Keratinocyte (primary cell): ENCODE data around the gene CD1B. TPM values are rescaled to one million over a fixed set of nuclear protein-coding genes. Genes with fewer than 3 reads are reported as not detected.

Experiments used
- DNase-seq: peaks from one replicate; pipeline ENCODE4 v3.0.0-alpha.2; 2011; ENCODE audit warnings: low read depth, missing footprints, low spot score
- FAIRE-seq: peaks from 2 replicates; lab custom pipeline; 2011; peaks lifted over from hg19 to GRCh38; lab: Jason Lieb, UNC
- H2AFZ ChIP-seq: 2 replicates; pipeline ENCODE4 v1.6.0; 2012; ENCODE audit warnings: low read length, control low read depth, inconsistent platforms; ENCODE audit not compliant: control insufficient read depth
- H3K27ac ChIP-seq: 2 replicates; pipeline ENCODE4 v1.5.1; 2011; ENCODE audit warnings: low read length; ENCODE audit not compliant: control insufficient read depth, insufficient read depth
- H3K27me3 ChIP-seq: 3 replicates; pipeline ENCODE4 v1.6.0; 2011; ENCODE audit warnings: low read length; ENCODE audit not compliant: control insufficient read depth, insufficient read depth; ENCODE audit errors: extremely low read depth
- H3K36me3 ChIP-seq, 2 experiments: 2 replicates in 1 of 2; 3 replicates in 1 of 2; pipeline ENCODE4 v1.5.1; 2011; ENCODE audit warnings: low read length in 2 of 2, mild to moderate bottlenecking in 1 of 2; ENCODE audit not compliant: control insufficient read depth in 2 of 2, insufficient read depth in 2 of 2; ENCODE audit errors: extremely low read depth in 1 of 2
- H3K4me1 ChIP-seq: 3 replicates; pipeline ENCODE4 v1.5.1; 2011; ENCODE audit warnings: low read length; ENCODE audit not compliant: control insufficient read depth, insufficient read depth; ENCODE audit errors: extremely low read depth
- H3K4me2 ChIP-seq: 3 replicates; pipeline ENCODE4 v1.6.0; 2011; ENCODE audit warnings: low read depth, low read length; ENCODE audit not compliant: control insufficient read depth, insufficient read depth; ENCODE audit errors: extremely low read depth
- H3K4me3 ChIP-seq, 3 experiments: fragments of 200-600 bp in 1 of 3; sonication (generic) in 1 of 3; 2 replicates in 2 of 3; 3 replicates in 1 of 3; pipeline ENCODE4 v1.5.1; 2011 to 2016; ENCODE audit warnings: low read length in 3 of 3, mild to moderate bottlenecking in 3 of 3, control low read depth in 2 of 3, inconsistent platforms in 1 of 3, low read depth in 1 of 3, mixed read lengths in 1 of 3, mixed run types in 1 of 3, moderate library complexity in 1 of 3; ENCODE audit not compliant: control insufficient read depth in 2 of 3, insufficient read depth in 2 of 3; ENCODE audit errors: extremely low read depth in 1 of 3
- H3K79me2 ChIP-seq: 2 replicates; pipeline ENCODE4 v1.6.0; 2012; ENCODE audit warnings: low read length; ENCODE audit not compliant: control insufficient read depth, insufficient read depth
- H3K9ac ChIP-seq: 3 replicates; pipeline ENCODE4 v1.6.0; 2011; ENCODE audit warnings: low read length; ENCODE audit not compliant: control insufficient read depth, insufficient read depth; ENCODE audit errors: extremely low read depth
- H3K9me1 ChIP-seq: 3 replicates; pipeline ENCODE4 v1.6.0; 2011; ENCODE audit warnings: low read length; ENCODE audit not compliant: control insufficient read depth, insufficient read depth; ENCODE audit errors: extremely low read depth
- H3K9me3 ChIP-seq: 2 replicates; pipeline ENCODE4 v1.5.1; 2012; ENCODE audit warnings: low read depth, low read length; ENCODE audit not compliant: control insufficient read depth
- H4K20me1 ChIP-seq: 3 replicates; pipeline ENCODE4 v1.6.0; 2011; ENCODE audit warnings: low read length; ENCODE audit not compliant: control insufficient read depth, insufficient read depth; ENCODE audit errors: extremely low read depth
- EZH2 ChIP-seq: IDR thresholded peaks from one replicate; pipeline ENCODE4 v1.6.1; 2012; ENCODE audit warnings: inconsistent platforms, mild to moderate bottlenecking, low read length, moderate library complexity
- dilution Hi-C: fragments of 300-500 bp; cut with MboI; formaldehyde crosslinking; loops from one replicate; pipeline ENCODE4 v1.7.0; 2020; ENCODE audit warnings: low sequenced_read_pairs; ENCODE audit not compliant: extremely low pct_ligation_motif_present
- polyA plus RNA-seq, 5 experiments: library from polyadenylated mRNA; depleted of rRNA in 3 of 5; stranded (reverse) in 3 of 5; stranded (forward) in 1 of 5; unstranded in 1 of 5; fragments of >200 nt; gene quantifications; 1 replicate in 1 of 5; 2 replicates in 3 of 5; 3 replicates in 1 of 5; pipeline versions ENCODE4 v1.2.1 to v1.2.3, GENCODE V29; 2011 to 2012; ENCODE audit warnings: missing spikeins in 2 of 5, low read depth in 1 of 5, low replicate concordance in 1 of 5
- TF ChIP-seq, protein P1 (sequence below), 3 experiments: IDR thresholded peaks in 1 of 3; conservative IDR thresholded peaks in 1 of 3; optimal IDR thresholded peaks in 1 of 3; 2 replicates in 2 of 3; 3 replicates in 1 of 3; pipeline versions ENCODE3 to v1.5.1; 2011; ENCODE audit warnings: low read length in 3 of 3, mild to moderate bottlenecking in 3 of 3, moderate library complexity in 2 of 3, control low read depth in 1 of 3, inconsistent platforms in 1 of 3; ENCODE audit not compliant: insufficient read depth in 2 of 3; ENCODE audit errors: extremely low read depth in 1 of 3

The CD1B gene
- polyA plus RNA-seq, 1 donor (not counting 4 experiments of a cell fraction or from before 2014, with no cell fraction given) = not detected

DNA sequence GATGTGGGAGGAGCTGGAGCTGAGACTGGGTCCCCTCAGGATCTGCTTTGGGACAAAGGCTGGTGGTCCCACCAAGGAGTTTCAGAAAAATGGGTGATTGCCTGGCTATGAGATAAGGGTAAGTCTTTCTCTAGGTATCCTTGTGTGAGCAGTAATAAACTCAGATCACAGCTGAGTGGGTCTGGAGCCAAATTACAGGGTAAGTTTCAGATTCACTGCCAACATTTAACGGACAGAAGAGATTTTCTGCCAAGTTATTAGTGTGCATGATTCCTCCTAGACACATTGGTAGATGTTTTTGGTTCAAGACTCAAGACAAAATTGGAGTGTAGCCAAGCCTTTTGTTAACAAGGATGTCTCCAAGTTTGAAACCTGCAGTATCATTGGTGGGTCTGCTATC is 7.5 kb downstream of the CD1B start:
- H3K4me2 ChIP-seq = no peak overlapping the region
- dilution Hi-C loops = no loop called here
- no peak for FAIRE-seq

DNA sequence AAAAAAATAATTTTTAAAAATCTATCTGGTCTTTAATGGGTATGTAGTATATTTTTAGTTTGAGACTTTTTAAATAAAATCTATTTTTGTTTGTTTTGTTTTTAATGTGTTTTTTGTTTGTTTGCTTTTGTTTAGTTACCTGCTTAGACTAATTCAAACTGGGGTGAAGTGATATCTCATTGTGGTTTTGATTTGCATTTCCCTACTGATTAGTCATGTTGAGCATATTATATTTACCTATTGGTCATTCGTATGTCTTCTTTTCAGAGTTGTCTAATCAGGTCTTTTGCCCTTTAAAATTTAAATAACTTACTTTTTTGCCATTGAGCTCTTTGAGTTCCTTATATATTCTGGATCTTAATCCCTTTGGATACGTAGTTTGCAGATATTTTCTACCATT is 20.3 kb downstream of the CD1B start:
- Histone ChIP-seq H3K79me2 (no peaks in the 10 kb centered on the region), H3K9ac (no peak overlapping the region), H4K20me1 (no peaks in the 10 kb centered on the region), H3K9me3 (no peaks in the 10 kb centered on the region), H3K36me3 (no peaks in the 10 kb centered on the region), H3K4me3 (no peak overlapping the region), H3K4me2 (no peak overlapping the region), H2AFZ (no peak overlapping the region), H3K27me3 (no peaks in the 10 kb centered on the region), H3K27ac (no peak overlapping the region), H3K9me1 (no peaks in the 10 kb centered on the region), H3K4me1 (no peaks in the 10 kb centered on the region)
- FAIRE-seq (no peak), DNase-seq (no peak)
- TF ChIP-seq, protein P1, sequence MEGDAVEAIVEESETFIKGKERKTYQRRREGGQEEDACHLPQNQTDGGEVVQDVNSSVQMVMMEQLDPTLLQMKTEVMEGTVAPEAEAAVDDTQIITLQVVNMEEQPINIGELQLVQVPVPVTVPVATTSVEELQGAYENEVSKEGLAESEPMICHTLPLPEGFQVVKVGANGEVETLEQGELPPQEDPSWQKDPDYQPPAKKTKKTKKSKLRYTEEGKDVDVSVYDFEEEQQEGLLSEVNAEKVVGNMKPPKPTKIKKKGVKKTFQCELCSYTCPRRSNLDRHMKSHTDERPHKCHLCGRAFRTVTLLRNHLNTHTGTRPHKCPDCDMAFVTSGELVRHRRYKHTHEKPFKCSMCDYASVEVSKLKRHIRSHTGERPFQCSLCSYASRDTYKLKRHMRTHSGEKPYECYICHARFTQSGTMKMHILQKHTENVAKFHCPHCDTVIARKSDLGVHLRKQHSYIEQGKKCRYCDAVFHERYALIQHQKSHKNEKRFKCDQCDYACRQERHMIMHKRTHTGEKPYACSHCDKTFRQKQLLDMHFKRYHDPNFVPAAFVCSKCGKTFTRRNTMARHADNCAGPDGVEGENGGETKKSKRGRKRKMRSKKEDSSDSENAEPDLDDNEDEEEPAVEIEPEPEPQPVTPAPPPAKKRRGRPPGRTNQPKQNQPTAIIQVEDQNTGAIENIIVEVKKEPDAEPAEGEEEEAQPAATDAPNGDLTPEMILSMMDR (optimal IDR thresholded peaks at IDR 0.05 in 1 of 3, IDR thresholded peaks at IDR 0.05 in 1 of 3, conservative IDR thresholded peaks at IDR 0.05 in 1 of 3; ENCODE audit: extremely low read depth in 1 of 3, insufficient read depth in 2 of 3, low read length in 3 of 3) = no peak
- TF ChIP-seq EZH2 = no peak
- dilution Hi-C loops = no loop called here

More for the DNA sequence above, 7.5 kb downstream of the CD1B start:
- no peak overlapping the region for H3K27ac ChIP-seq
- no peaks in the 10 kb centered on the region for H3K9me3 ChIP-seq
- no peak overlapping the region for H3K4me3 ChIP-seq
- no peak for DNase-seq
- H3K9ac ChIP-seq = no peak overlapping the region
- H3K9me1 ChIP-seq = no peaks in the 10 kb centered on the region
- TF ChIP-seq EZH2 = no peak
- TF ChIP-seq, protein P1 (optimal IDR thresholded peaks at IDR 0.05 in 1 of 3, IDR thresholded peaks at IDR 0.05 in 1 of 3, conservative IDR thresholded peaks at IDR 0.05 in 1 of 3; ENCODE audit: extremely low read depth in 1 of 3, insufficient read depth in 2 of 3, low read length in 3 of 3) = no peak
- no peak overlapping the region for H2AFZ ChIP-seq
- no peaks in the 10 kb centered on the region for H3K27me3 ChIP-seq
- no peaks in the 10 kb centered on the region for H3K79me2 ChIP-seq
- no peaks in the 10 kb centered on the region for H4K20me1 ChIP-seq
- no peaks in the 10 kb centered on the region for H3K36me3 ChIP-seq
- H3K4me1 ChIP-seq = no peaks in the 10 kb centered on the region
